ENCODE results near the gene PPA1.
"Not testable (repeated sequence)": the region's sequence is repeated elsewhere in the genome, so short reads cannot be mapped to it uniquely, and the experiment has no call there.

The PPA1 gene

DNA sequence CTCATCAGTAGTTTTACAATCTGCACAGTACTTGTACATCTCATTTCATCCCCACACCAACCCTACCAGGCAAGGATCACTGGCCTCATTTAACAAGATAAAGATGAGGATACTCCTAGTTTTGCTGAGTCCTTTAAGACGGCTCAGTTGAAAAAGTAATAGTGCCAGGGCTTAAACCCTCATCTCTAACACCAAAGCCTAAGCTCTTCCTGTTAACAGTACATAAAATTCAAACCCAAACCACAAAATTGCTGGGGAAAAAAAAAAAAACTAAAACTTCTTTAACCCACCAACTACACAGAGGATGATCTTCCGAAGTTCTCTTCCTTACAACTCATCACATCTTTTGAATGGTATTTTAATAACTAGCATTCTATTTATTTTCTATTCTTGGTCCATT, 64.2 kb downstream of the PPA1 start:
- DNase-seq (ENCODE audit: low spot score) = no peak

DNA sequence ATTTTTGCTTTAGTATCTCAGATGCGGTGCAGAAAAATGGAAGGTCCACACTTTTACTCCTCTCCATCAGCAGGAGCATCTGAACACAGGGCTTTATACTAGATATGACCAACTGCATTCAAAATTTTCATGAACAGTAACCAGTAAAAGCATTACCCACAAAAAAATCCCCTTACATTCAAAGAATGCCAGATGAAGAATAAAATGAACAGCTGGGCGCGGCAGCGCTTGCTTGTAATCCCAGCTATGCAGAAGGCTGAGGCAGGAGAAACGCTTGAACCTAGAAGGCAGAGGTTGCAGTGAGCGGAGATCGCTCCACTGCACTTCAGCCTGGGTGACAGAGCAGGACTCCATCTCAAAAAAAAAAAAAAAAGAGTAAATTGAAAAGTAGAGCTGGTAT, 66.0 kb downstream of the PPA1 start:
- DNase-seq (ENCODE audit: low spot score) = no peak

DNA sequence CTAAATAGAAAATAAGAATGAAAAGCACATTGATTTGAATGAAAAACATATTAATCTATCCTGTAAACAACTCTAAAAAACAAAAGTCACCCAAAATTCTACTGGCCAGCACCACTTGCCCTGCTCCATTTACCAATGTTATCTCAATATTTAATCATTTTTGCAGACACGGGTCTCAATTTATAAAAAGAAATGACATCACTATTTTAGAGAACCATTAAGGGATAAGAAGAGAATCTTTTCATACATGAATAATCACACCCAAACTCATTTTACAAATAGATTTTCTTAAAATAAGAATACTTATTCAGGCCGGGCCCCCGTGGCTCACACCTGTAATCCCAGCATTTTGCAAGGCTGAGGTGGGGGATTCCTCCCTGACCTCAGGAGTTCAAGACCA, 66.8 kb downstream of the PPA1 start:
- DNase-seq (ENCODE audit: low spot score) = no peak

DNA sequence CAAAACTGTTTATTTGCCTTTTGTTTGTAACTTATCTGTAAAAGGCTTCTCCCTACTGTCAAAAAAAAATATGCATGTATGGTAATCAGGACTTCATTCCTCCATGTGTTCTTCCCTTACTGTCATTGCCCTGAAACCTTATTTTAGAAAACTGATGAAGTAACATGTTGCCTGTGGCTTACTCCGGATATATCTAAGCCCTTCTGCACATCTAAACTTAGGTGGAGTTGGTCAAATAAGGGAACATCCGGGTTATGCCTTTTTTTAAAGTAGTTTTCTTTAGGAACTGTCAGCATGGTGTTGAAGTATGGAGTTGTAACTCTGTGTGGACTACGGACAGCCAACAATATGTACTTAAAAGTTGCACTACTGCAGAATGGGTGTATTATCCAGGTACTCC, 69.1 kb downstream of the PPA1 start:
- no peak for DNase-seq (ENCODE audit: low spot score)

DNA sequence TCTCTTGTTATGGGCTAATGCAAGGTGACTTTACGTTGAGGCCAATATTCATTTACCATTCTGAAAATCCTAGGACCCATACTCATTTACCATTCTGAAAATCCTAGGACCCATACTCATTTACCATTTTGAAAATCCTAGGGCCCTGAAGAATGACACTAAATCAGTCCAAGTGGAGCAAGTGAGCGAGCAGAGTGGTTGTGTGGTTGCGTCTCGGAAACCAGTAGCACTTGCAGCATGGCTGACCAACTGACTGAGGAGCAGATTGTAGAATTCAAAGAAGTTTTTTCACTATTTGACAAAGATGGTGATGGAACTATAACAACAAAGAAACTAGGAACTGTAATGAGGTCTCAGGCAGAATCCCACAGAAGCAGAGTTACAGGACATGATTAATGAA, 69.8 kb downstream of the PPA1 start:
- DNase-seq (ENCODE audit: low spot score) = no peak

DNA sequence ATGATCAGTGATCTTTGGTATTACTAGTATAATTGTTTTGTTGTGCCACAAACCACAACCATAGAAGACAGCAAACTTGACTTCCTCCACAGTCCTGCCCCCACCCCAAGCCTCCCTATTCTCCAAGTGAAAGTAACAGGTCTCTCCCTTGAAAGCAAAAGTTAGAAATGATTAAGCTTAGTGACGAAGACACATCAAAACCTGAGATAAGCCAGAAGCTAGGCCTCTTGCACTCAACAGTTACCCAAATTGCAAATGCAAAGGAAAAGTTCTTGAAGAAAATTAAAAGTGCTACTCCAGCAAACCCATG, 70.4 kb downstream of the PPA1 start:
- no peak for DNase-seq (ENCODE audit: low spot score)

DNA sequence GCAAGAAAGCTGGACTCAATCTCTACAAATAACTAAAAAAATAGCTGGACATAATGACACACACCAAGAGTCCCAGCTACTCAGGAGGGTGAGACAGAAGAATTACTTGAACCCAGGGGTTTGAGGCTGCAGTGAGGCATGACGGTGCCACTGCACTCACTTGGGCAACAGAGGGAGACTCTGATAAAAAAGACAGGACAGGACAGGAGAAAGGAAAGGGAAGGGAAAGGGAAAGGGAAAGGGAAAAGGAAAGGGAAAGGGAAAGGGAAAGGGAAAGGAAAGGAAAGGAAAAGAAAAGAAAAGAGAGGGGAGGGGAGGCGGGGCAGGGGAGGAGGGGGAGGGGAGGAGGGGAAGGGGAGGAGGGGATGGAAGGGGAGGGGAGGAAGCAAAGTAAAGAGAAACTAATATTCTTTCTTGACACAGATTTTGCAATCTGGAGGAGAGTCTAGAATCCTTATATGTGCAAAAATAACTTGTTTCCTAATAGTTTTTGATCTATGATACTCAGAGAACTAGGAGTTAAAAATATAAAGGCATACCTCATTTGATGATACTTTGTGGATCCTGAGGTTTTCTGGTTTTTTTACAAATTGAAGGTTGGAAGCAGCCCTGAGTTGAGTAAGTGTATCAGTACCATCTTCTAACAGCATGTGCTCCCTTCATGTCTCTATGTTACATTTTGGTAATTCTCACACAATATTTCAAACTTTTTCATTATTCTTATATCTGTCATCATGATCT, 70.9 kb downstream of the PPA1 start:
- DNase-seq (ENCODE audit: low spot score) = no peak

DNA sequence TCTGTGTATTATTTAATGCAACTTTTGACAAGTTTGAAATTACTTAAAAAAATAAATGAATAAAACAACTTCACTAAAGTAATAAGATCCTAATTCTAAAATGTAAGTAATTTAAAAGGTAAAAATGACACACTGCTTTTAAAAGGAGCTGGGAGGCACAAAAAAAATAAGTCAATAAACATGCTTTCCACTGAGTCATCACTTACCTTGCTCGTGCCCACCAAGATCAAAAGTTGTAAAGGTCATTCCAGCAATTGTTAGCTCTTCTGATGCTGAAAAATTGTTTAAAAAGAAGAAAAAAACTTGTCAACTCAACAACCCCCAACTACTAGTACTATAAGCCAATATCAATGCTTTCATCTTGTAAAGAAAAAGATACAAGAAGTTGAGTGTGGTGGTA, 72.4 kb downstream of the PPA1 start:
- no peak for DNase-seq (ENCODE audit: low spot score)

DNA sequence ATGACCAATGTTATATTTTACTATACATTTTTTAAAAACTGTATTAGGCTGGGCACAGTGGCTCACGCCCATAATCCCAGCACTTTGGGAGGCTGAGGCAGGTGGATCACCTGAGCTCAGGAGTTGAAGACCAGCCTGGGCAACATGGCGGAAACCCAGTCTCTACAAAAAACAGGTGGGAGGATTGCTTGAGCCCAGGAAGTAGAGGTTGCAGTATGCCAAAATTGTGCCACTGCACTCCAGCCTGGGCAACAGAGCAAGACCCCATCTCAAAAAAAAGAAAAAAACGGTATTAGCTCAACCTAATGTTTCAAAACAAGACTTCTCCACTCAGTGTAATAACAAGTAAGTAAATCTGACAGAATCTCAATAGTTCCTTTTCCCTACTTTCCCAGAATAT, 73.9 kb downstream of the PPA1 start:
- not testable (repeated sequence) for DNase-seq (ENCODE audit: low spot score)

DNA sequence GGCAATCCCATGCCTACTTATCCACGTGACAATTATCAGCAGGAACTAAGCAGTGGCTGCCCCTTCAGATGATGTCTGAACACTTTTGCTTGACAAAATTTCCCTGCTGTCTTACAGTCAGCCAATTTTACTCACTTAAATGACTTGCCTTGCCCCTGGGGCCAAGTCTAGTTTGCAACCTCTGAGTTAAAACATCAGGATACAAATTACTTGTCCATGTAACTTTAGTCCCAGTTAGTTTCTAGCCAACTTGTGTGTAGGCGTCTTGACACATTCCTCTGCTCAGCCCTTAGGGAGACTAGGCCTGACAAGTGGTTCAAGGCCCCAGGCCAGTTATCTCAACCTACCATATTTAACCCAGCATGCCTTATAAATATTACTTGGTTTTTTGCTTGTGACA, 75.1 kb downstream of the PPA1 start:
- DNase-seq (ENCODE audit: low spot score) = no peak

DNA sequence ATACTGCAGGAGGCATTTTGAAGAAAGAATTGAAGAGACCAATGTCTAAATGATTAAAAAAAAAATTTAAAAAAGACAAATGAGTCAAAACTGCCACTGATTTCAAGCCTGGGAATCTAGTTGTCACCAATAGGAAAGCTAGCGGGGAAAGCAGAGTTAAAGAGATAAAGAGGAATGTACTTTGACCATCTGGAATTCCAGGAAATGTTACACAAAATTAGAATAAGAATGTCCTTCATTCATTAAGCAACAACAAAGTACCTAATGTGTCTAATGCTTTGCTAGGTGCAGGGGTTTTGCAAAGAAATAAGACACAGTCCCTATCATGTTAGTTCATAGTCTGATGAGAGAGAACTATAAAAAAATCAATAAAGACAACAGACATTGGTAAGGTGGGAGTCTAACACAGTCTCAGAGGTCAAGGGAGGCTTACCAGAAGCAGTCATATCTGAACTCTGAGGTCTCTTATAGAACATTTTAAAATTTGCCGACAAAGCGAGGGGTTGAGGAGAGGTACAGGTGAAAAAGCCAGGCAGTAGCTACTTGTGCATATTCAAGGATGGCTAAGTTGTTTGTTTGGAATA, 77.9 kb downstream of the PPA1 start:
- DNase-seq (ENCODE audit: low spot score) = no peak

Data from hepatic stellate cell (primary cell).